Smooth muscle cell (in vitro differentiated cells): Measurements from ENCODE around the gene TPP1. TPM values are rescaled to one million over a fixed set of nuclear protein-coding genes. Genes with fewer than 3 reads are reported as not detected.
A peak's percentile ranks its signal among the peaks of the same experiment; 100 is the strongest.

Experiments
- DNase-seq: peaks from one replicate; lab custom pipeline; 2025; ENCODE audit not compliant: unreplicated experiment; lab: John Stamatoyannopoulos, UW
- H2AFZ ChIP-seq: fragments of 200-600 bp; sonication (generic); 2 replicates; pipeline ENCODE4 v1.6.0; 2016; ENCODE audit warnings: antibody characterized with exemption, low read depth, mild to moderate bottlenecking
- H3F3A ChIP-seq: fragments of 200-600 bp; sonication (generic); 2 replicates; pipeline ENCODE4 v1.6.0; 2017; ENCODE audit warnings: antibody characterized with exemption, low read depth
- H3K27ac ChIP-seq: fragments of 200-600 bp; sonication (generic); 2 replicates; pipeline ENCODE4 v1.5.1; 2016; ENCODE audit warnings: low read depth, mild to moderate bottlenecking
- H3K27me3 ChIP-seq: fragments of 200-600 bp; sonication (generic); 2 replicates; pipeline ENCODE4 v1.6.1; 2016; ENCODE audit warnings: low read depth, mild to moderate bottlenecking
- H3K36me3 ChIP-seq: fragments of 200-600 bp; sonication (generic); 2 replicates; pipeline ENCODE4 v1.5.1; 2016; ENCODE audit warnings: low read depth
- H3K4me1 ChIP-seq: fragments of 200-600 bp; sonication (generic); 2 replicates; pipeline ENCODE4 v1.5.1; 2016; ENCODE audit warnings: low read depth
- H3K4me2 ChIP-seq: fragments of 200-600 bp; sonication (generic); 2 replicates; pipeline ENCODE4 v1.6.0; 2016; ENCODE audit warnings: mild to moderate bottlenecking
- H3K4me3 ChIP-seq: fragments of 200-600 bp; sonication (generic); 2 replicates; pipeline ENCODE4 v1.5.1; 2016; ENCODE audit warnings: mild to moderate bottlenecking
- H3K79me2 ChIP-seq: fragments of 200-600 bp; sonication (generic); 2 replicates; pipeline ENCODE4 v1.6.0; 2016; ENCODE audit warnings: low read depth, mild to moderate bottlenecking
- H3K9ac ChIP-seq: fragments of 200-600 bp; sonication (generic); 2 replicates; pipeline ENCODE4 v1.6.0; 2016; ENCODE audit warnings: low read depth
- H3K9me3 ChIP-seq: fragments of 200-600 bp; sonication (generic); replicated peaks from 2 replicates; pipeline ENCODE4 v1.5.1; 2016; ENCODE audit warnings: low read depth
- H4K20me1 ChIP-seq: fragments of 200-600 bp; sonication (generic); 2 replicates; pipeline ENCODE4 v1.6.0; 2016; ENCODE audit warnings: low read depth
- WGBS: methylation state at CpG from one replicate; pipeline ENCODE4 v1.1.7; 2016; ENCODE audit warnings: low lambda C conversion rate; 5-methylcytosine and 5-hydroxymethylcytosine counted together
- polyA plus RNA-seq: library from polyadenylated mRNA; unstranded; fragments of >200 nt; fragmentation: Nextera tagmentation; extraction: Ambion mirVana; gene quantifications from 2 replicates; pipeline ENCODE4 v1.2.1, GENCODE V29; 2016
- total RNA-seq: library from RNA; depleted of rRNA; stranded (reverse); fragments of >200 nt; gene quantifications from 2 replicates; pipeline ENCODE4 v1.2.3, GENCODE V29; 2014
- TF ChIP-seq, protein P1 (sequence below): fragments of 200-600 bp; sonication (generic); IDR thresholded peaks from 2 replicates; pipeline ENCODE4 v1.5.1; 2017; ENCODE audit warnings: borderline replicate concordance, mild to moderate bottlenecking, antibody characterized with exemption; ENCODE audit not compliant: insufficient read depth, poor library complexity, severe bottlenecking

Gene TPP1
- total and polyA plus RNA-seq, 2 experiments from 2014 or later = 37.3 to 55.4 TPM

DNA sequence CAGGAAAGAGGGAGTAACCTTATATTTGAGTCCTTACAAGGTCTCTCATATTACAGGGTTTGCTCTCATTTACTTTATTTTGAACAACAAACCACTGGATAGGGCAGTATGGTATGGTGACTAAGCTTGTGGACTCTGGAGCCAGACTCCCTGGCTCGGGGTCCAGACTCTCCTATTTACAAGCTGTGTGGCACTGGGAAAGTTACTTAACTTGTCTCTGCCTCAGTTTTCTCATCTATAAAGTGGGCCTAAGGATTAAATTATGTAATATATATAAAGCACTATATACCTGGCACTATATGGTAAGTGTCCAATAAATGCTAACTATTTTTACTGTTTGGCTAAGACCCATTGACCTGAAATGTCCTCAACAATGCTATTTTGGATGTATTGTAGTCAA lies 38.1 kb upstream of the TPP1 start:
- H3F3A ChIP-seq = no peaks in the 10 kb centered on the region
- H3K79me2 ChIP-seq = peaks cover 6% of the 10 kb centered on the region
- no peak overlapping the region for H2AFZ ChIP-seq
- H3K4me1 ChIP-seq = peaks cover 6% of the 10 kb centered on the region
- H3K4me3 ChIP-seq = peak overlapping the region; percentile 65
- TF ChIP-seq, protein P1, sequence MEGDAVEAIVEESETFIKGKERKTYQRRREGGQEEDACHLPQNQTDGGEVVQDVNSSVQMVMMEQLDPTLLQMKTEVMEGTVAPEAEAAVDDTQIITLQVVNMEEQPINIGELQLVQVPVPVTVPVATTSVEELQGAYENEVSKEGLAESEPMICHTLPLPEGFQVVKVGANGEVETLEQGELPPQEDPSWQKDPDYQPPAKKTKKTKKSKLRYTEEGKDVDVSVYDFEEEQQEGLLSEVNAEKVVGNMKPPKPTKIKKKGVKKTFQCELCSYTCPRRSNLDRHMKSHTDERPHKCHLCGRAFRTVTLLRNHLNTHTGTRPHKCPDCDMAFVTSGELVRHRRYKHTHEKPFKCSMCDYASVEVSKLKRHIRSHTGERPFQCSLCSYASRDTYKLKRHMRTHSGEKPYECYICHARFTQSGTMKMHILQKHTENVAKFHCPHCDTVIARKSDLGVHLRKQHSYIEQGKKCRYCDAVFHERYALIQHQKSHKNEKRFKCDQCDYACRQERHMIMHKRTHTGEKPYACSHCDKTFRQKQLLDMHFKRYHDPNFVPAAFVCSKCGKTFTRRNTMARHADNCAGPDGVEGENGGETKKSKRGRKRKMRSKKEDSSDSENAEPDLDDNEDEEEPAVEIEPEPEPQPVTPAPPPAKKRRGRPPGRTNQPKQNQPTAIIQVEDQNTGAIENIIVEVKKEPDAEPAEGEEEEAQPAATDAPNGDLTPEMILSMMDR = no peak
- no peaks in the 10 kb centered on the region for H3K36me3 ChIP-seq
- peaks cover 16% of the 10 kb centered on the region for H4K20me1 ChIP-seq
- no peak overlapping the region for H3K27ac ChIP-seq
- no peak overlapping the region for H3K9ac ChIP-seq
- H3K9me3 ChIP-seq = no peaks in the 10 kb centered on the region
- DNase-seq = no peak
- WGBS = 63% methylated on average over 1 of the region's 1 CpG
- no peaks in the 10 kb centered on the region for H3K27me3 ChIP-seq
- no peak overlapping the region for H3K4me2 ChIP-seq

DNA sequence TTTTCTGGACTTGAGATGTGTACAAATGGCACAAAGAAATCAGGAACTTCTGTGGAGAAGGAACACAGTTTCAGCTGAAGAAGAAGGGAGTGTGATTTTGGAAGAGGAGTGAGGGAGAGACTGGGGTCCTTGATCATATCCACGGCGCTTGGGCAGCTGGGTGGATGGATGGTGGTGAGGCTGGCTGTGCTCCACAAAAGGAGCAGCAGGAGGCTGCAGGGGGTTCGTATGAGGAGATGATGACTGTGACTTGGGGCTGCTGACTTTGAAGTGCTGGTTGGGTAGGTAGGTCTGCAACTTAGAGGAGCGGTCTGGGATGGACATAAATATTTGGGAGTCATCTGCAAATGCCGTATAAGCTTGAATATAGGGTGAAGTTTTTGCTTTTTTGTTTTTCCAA lies 37.7 kb upstream of the TPP1 start:
- peak overlapping the region; percentile 85 for H3K4me2 ChIP-seq
- 76% methylated on average over 5 of the region's 5 CpGs for WGBS
- TF ChIP-seq, protein P1 = no peak

DNA sequence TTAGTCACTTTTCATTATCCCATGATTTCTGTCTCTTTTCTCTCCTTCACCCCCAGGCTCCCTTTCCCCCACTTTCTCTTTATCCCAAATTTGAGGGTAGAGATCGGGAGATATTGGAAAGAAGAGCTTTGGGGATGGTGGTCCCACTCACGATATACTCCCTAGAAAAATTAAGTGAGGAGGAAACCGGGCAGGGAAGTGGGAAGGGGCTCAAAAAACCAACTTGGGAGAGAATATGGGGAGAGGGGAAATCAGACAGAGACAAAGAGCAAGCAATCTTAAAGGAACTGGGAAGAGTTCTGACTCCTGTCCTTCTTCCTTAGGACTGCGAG lies 37.3 kb upstream of the TPP1 start:
- peak overlapping the region; percentile 65 for H3K4me3 ChIP-seq
- no peaks in the 10 kb centered on the region for H3K36me3 ChIP-seq
- no peaks in the 10 kb centered on the region for H3K27me3 ChIP-seq
- H3K79me2 ChIP-seq = peaks cover 13% of the 10 kb centered on the region
- peak overlapping the region; percentile 85 for H3K4me2 ChIP-seq
- H4K20me1 ChIP-seq = peaks cover 20% of the 10 kb centered on the region
- 60% methylated on average over 4 of the region's 4 CpGs for WGBS
- H3K27ac ChIP-seq = no peak overlapping the region
- H3K9me3 ChIP-seq = no peaks in the 10 kb centered on the region
- H3F3A ChIP-seq = no peaks in the 10 kb centered on the region
- H3K9ac ChIP-seq = no peak overlapping the region
- DNase-seq = no peak
- peaks cover 6% of the 10 kb centered on the region for H3K4me1 ChIP-seq
- peak overlapping the region; percentile 85 for H2AFZ ChIP-seq
- TF ChIP-seq, protein P1 = no peak

More for the DNA sequence above, 37.7 kb upstream of the TPP1 start:
- Histone ChIP-seq H3K27me3 (no peaks in the 10 kb centered on the region), H3K9me3 (no peaks in the 10 kb centered on the region), H3K9ac (no peak overlapping the region), H3K79me2 (peaks cover 10% of the 10 kb centered on the region), H3K27ac (no peak overlapping the region), H4K20me1 (peaks cover 17% of the 10 kb centered on the region), H2AFZ (peak overlapping the region; percentile 85), H3K36me3 (no peaks in the 10 kb centered on the region), H3K4me1 (peaks cover 6% of the 10 kb centered on the region), H3K4me3 (peak overlapping the region; percentile 65), H3F3A (no peaks in the 10 kb centered on the region)
- DNase-seq = no peak

DNA sequence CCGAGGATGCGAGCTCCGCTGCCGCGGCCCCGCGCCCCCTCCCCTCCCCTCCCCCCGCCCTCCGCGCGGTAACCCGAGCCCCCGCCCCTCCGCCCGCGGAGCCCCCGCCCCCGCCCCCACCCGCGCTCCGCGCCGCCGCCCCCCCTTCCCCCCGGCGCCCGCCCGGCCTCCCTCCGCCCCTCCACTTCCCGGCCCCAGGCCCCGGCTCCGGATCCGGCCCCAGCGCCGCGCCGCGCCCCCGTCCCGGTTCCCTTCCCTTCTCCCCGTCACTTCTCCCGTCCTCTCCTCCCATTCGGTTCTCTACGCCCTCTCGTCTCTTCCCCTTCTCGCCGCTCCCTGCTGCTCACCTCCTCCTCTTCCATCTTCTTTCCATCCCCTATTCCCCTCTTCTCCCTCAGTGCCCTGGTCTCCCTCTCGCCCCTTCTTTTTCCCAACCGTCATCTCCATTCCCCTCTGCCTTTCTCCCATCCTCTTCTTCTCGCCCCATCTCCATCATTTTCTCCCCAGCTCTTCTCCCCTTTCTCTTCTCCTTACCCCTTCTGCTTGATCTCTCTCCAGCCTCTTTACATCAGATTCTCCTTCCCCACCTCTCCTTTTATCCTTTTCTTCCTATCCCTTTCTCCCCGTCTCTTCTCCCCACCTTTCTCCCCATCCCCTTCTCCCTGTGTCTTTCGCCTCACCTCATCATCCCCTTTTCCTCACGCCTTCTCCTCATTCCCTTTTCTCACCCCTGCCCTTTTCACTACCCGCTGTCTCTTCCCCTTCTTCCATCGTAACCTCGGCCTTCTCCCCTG lies 36.8 kb upstream of the TPP1 start, which contains the start of gene DCHS1:
TSS of gene DCHS1 (minus strand) at position 20 of the 794 bp plus-strand sequence. CDS start 14,196 bp downstream, outside the sequence.
- WGBS = 20% methylated on average over 9 of the region's 56 CpGs
- H3K9me3 ChIP-seq = no peaks in the 10 kb centered on the region
- H3K79me2 ChIP-seq = peaks cover 17% of the 10 kb centered on the region
- H3K9ac ChIP-seq = peak within 1 kb of the TSS; percentile 39
- H3K4me2 ChIP-seq = peak within 1 kb of the TSS; percentile 86
- H3K4me3 ChIP-seq = peak within 1 kb of the TSS; percentile 65
- H3K4me1 ChIP-seq = peaks cover 6% of the 10 kb centered on the region
- DNase-seq = no peak
- peak within 1 kb of the TSS; percentile 85 for H2AFZ ChIP-seq
- H3K27me3 ChIP-seq = no peaks in the 10 kb centered on the region
- TF ChIP-seq, protein P1 = no peak
- no peaks in the 10 kb centered on the region for H3F3A ChIP-seq
- peak within 1 kb of the TSS; percentile 11 for H3K27ac ChIP-seq
- peaks cover 25% of the 10 kb centered on the region for H4K20me1 ChIP-seq
- no peaks in the 10 kb centered on the region for H3K36me3 ChIP-seq
